CD14-positive monocyte (primary cell): Measurements from ENCODE around the gene PDE6B. TPM values are rescaled to one million over a fixed set of nuclear protein-coding genes. Genes with fewer than 3 reads are reported as not detected.

ENCODE experiments used
- DNase-seq, 3 donors: peaks; one replicate each; pipeline ENCODE4 v3.0.0-alpha.2; 2011 to 2022
- H2AFZ ChIP-seq: 2 replicates; pipeline ENCODE4 v1.6.0; 2012; ENCODE audit warnings: mild to moderate bottlenecking, low read depth, low read length, inconsistent platforms; ENCODE audit not compliant: insufficient read depth, poor library complexity, severe bottlenecking
- H3K27ac ChIP-seq, 2 donors: 1 replicate in 1 of 2; 2 replicates in 1 of 2; pipeline ENCODE4 v1.5.1; 2012 to 2013; ENCODE audit warnings: low read length in 2 of 2, control low read depth in 1 of 2, inconsistent platforms in 1 of 2, low read depth in 1 of 2, mild to moderate bottlenecking in 1 of 2
- H3K27me3 ChIP-seq, 2 donors: one replicate each; pipeline versions ENCODE4 v1.6.0 to v1.6.1; 2011 to 2013; ENCODE audit warnings: low read length in 2 of 2; ENCODE audit not compliant: control insufficient read depth in 2 of 2, insufficient read depth in 2 of 2
- H3K36me3 ChIP-seq, 2 donors: replicated peaks in 1 of 2; 1 replicate in 1 of 2; 2 replicates in 1 of 2; pipeline versions ENCODE4 v1.5.1 to v1.6.1; 2012 to 2013; ENCODE audit warnings: low read length in 2 of 2, control low read depth in 1 of 2, inconsistent platforms in 1 of 2, mild to moderate bottlenecking in 1 of 2; ENCODE audit not compliant: insufficient read depth in 2 of 2, control insufficient read depth in 1 of 2
- H3K4me1 ChIP-seq, 2 donors: 1 replicate in 1 of 2; 2 replicates in 1 of 2; pipeline versions ENCODE4 v1.5.1 to v1.6.1; 2012 to 2013; ENCODE audit warnings: low read length in 2 of 2, control low read depth in 1 of 2, inconsistent platforms in 1 of 2, mild to moderate bottlenecking in 1 of 2, moderate library complexity in 1 of 2; ENCODE audit not compliant: insufficient read depth in 2 of 2, control insufficient read depth in 1 of 2
- H3K4me2 ChIP-seq: replicated peaks from 2 replicates; pipeline ENCODE3; 2012; ENCODE audit warnings: low read length, moderate library complexity, mild to moderate bottlenecking; ENCODE audit not compliant: poor library complexity, severe bottlenecking; ENCODE audit errors: extremely low read depth
- H3K4me3 ChIP-seq, 3 experiments: fragments of 200-600 bp in 1 of 3; sonication (generic) in 1 of 3; replicated peaks in 1 of 3; 1 replicate in 2 of 3; 2 replicates in 1 of 3; pipeline ENCODE4 v1.5.1; 2011 to 2013; ENCODE audit warnings: low read length in 3 of 3, mild to moderate bottlenecking in 3 of 3, control low read depth in 2 of 3, low read depth in 2 of 3, inconsistent platforms in 1 of 3, moderate library complexity in 1 of 3
- H3K79me2 ChIP-seq: 2 replicates; pipeline ENCODE4 v1.6.0; 2012; ENCODE audit warnings: mild to moderate bottlenecking, control low read depth, inconsistent platforms, low read length, moderate library complexity; ENCODE audit not compliant: insufficient read depth
- H3K9ac ChIP-seq: 2 replicates; pipeline ENCODE4 v1.6.0; 2017; ENCODE audit warnings: low read length, mild to moderate bottlenecking; ENCODE audit not compliant: insufficient read depth, poor library complexity, severe bottlenecking
- H3K9me3 ChIP-seq, 2 donors: replicated peaks in 1 of 2; 1 replicate in 1 of 2; 2 replicates in 1 of 2; pipeline versions ENCODE4 v1.5.1 to v1.6.1; 2012 to 2013; ENCODE audit warnings: low read length in 2 of 2, control low read depth in 1 of 2; ENCODE audit not compliant: control insufficient read depth in 1 of 2, insufficient read depth in 1 of 2
- H4K20me1 ChIP-seq: 2 replicates; pipeline ENCODE4 v1.6.0; 2012; ENCODE audit warnings: mild to moderate bottlenecking, low read length, control low read depth, moderate library complexity; ENCODE audit not compliant: insufficient read depth
- H3K27ac Mint-ChIP-seq, 7 donors: one replicate each; pipeline ENCODE4 v1.8.0; 2020; ENCODE audit warnings: mild to moderate bottlenecking in 7 of 7, mixed read lengths in 7 of 7, moderate library complexity in 6 of 7, inconsistent platforms in 2 of 7
- H3K27me3 Mint-ChIP-seq, 3 donors: one replicate each; pipeline ENCODE4 v1.8.0; 2021 to 2022; ENCODE audit warnings: low read depth in 3 of 3, mild to moderate bottlenecking in 3 of 3, mixed read lengths in 3 of 3, moderate library complexity in 3 of 3, inconsistent platforms in 1 of 3
- H3K36me3 Mint-ChIP-seq, 2 donors: one replicate each; pipeline ENCODE4 v1.8.0; 2020; ENCODE audit warnings: mixed read lengths in 2 of 2, inconsistent platforms in 1 of 2, mild to moderate bottlenecking in 1 of 2
- H3K4me1 Mint-ChIP-seq: one replicate; pipeline ENCODE4 v1.8.0; 2020; ENCODE audit warnings: mild to moderate bottlenecking, mixed read lengths
- H3K4me3 Mint-ChIP-seq, 2 donors: one replicate each; pipeline ENCODE4 v1.8.0; 2020; ENCODE audit warnings: mild to moderate bottlenecking in 2 of 2, mixed read lengths in 2 of 2, moderate library complexity in 1 of 2
- H3K9me3 Mint-ChIP-seq, 7 donors: one replicate each; pipeline ENCODE4 v1.8.0; 2020 to 2022; ENCODE audit warnings: mixed read lengths in 7 of 7, mild to moderate bottlenecking in 6 of 7, moderate library complexity in 6 of 7, inconsistent platforms in 2 of 7
- WGBS: methylation state at CpG from one replicate; pipeline ENCODE4 v1.1.5; 2013; ENCODE audit warnings: missing lambda C conversion rate; ENCODE audit not compliant: insufficient coverage; 5-methylcytosine and 5-hydroxymethylcytosine counted together
- intact Hi-C, 2 donors: fragments of 100-400 bp; cut with micrococcal nuclease; formaldehyde crosslinking; loops; one replicate each; pipeline versions ENCODE4 v1.15.0 to v1.15.1; 2023
- polyA plus RNA-seq, 3 donors: library from polyadenylated mRNA; depleted of rRNA in 1 of 3; unstranded in 2 of 3; stranded (reverse) in 1 of 3; fragments of 300-500 nt in 2 of 3; fragments of >200 nt in 1 of 3; fragmentation: Illumina TruSeq in 2 of 3; gene quantifications; 1 replicate in 2 of 3; 2 replicates in 1 of 3; pipeline ENCODE4 v1.2.3, GENCODE V29; 2012 to 2021
- TF ChIP-seq, protein P1 (sequence below): fragments of 200-600 bp; IDR thresholded peaks from one replicate; pipeline ENCODE4 v1.8.0; 2022; ENCODE audit warnings: antibody characterized with exemption, mild to moderate bottlenecking

The PDE6B gene
- polyA plus RNA-seq, 3 donors: 3.7 to 6.3 (median 4.6) TPM

DNA sequence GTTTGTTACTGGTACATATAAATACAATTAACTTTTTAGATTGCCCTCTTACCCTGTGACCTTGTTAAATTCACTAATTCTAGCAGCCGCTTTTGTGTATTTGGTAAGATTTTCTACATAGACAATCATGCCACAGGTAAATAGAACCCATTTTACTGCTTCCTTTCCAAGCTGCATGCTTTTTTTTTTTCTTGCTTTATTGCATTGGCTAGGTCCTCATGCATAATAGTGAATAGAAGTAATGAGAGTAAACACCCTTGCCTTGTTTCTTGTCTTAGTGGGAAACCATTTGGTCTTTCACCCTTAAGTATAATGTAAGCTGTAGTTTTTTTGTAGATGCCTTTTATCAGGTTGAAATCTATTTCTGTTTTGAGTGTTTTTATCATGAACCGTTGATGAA, 41.6 kb upstream of the PDE6B start:
- Histone ChIP-seq H3K4me1 (no peaks in the 10 kb centered on the region), H3K27me3 (peaks cover 5 to 18% of the 10 kb centered on the region in 2 donors), H3K4me2 (no peak overlapping the region), H3K9me3 (peaks cover 20 to 36% of the 10 kb centered on the region in 2 donors), H2AFZ (no peak overlapping the region), H3K79me2 (no peaks in the 10 kb centered on the region), H4K20me1 (no peaks in the 10 kb centered on the region), H3K36me3 (no peaks in the 10 kb centered on the region), H3K27ac (no peak overlapping the region), H3K9ac (no peak overlapping the region), H3K4me3 (no peak overlapping the region)
- Mint-ChIP-seq H3K27ac (no peak overlapping the region), H3K4me3 (no peak overlapping the region), H3K36me3 (no peaks in the 10 kb centered on the region), H3K27me3 (peaks cover 23 to 41% (median 34%) of the 10 kb centered on the region in 3 donors), H3K9me3 (peaks cover 13 to 44% (median 39%) of the 10 kb centered on the region in 7 donors), H3K4me1 (no peaks in the 10 kb centered on the region)
- no CpG with 5 or more reads among the region's 2 CpGs for WGBS
- TF ChIP-seq, protein P1, sequence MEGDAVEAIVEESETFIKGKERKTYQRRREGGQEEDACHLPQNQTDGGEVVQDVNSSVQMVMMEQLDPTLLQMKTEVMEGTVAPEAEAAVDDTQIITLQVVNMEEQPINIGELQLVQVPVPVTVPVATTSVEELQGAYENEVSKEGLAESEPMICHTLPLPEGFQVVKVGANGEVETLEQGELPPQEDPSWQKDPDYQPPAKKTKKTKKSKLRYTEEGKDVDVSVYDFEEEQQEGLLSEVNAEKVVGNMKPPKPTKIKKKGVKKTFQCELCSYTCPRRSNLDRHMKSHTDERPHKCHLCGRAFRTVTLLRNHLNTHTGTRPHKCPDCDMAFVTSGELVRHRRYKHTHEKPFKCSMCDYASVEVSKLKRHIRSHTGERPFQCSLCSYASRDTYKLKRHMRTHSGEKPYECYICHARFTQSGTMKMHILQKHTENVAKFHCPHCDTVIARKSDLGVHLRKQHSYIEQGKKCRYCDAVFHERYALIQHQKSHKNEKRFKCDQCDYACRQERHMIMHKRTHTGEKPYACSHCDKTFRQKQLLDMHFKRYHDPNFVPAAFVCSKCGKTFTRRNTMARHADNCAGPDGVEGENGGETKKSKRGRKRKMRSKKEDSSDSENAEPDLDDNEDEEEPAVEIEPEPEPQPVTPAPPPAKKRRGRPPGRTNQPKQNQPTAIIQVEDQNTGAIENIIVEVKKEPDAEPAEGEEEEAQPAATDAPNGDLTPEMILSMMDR: no peak
- DNase-seq: no peak
- intact Hi-C loops: no loop called here

DNA sequence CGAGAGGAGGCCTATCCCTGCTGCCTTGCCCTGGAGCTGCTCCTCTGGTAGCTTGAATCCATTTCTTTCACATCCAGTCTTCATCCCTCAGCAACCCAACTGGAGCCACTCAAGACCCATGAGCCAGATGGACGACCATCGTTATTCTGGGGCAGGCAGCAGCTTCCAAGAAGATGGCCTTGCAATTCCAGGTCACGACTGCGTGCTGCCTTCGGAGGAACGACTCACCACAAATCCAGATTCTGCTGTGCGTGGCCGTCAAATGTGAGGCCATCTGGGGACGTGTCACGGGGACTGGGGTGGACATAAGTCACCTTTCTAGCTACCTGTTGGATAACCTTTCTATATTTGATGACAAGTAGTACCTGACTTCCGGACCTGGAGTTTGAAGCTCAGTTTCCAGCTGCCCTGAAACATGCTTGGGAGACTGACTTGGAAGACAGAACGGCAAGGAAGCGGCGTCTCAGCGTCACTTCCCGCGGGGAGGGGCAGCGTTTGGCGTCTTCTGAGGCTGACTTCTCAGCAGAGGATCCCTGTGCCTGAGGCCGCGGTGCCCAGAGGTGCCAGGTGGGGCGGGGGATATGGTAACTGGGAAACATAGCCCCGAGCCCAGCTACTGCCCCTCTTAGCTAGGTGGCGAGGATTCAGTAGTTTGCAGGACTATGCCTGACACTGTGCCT, 37.6 kb upstream of the PDE6B start:
- H3K36me3 ChIP-seq: no peaks in the 10 kb centered on the region
- Mint-ChIP-seq H3K27ac (no peak overlapping the region), H3K9me3 (peaks cover 13 to 47% (median 40%) of the 10 kb centered on the region in 7 donors), H3K36me3 (no peaks in the 10 kb centered on the region), H3K4me3 (peak overlapping the region in 1 of 2 donors; percentile 16), H3K27me3 (peaks cover 5 to 15% (median 15%) of the 10 kb centered on the region in 3 donors), H3K4me1 (no peaks in the 10 kb centered on the region)
- no peak overlapping the region for H3K4me2 ChIP-seq
- no peak overlapping the region for H3K27ac ChIP-seq
- H3K9ac ChIP-seq: no peak overlapping the region
- intact Hi-C loops: no loop called here
- TF ChIP-seq, protein P1: no peak
- H2AFZ ChIP-seq: no peak overlapping the region
- no peak for DNase-seq
- 81% methylated on average over 25 of the region's 25 CpGs for WGBS
- no peaks in the 10 kb centered on the region for H3K79me2 ChIP-seq
- no peaks in the 10 kb centered on the region for H3K4me1 ChIP-seq
- no peak overlapping the region for H3K4me3 ChIP-seq
- H4K20me1 ChIP-seq: no peaks in the 10 kb centered on the region
- H3K9me3 ChIP-seq: peaks cover 26% of the 10 kb centered on the region in 2 donors
- H3K27me3 ChIP-seq: no peaks in the 10 kb centered on the region
